Stimulated activated memory B cell treated with anti-CD40 and anti-IgM and Interleukin-4, amounts not matched to agents 10 μg/mL and 1 μg/mL and 100 μg/mL, for 72 hours (primary cell): ENCODE results near the gene EGF.
"Not testable (repeated sequence)": the region's sequence is repeated elsewhere in the genome, so short reads cannot be mapped to it uniquely, and the experiment has no call there.

ENCODE experiments used
- ATAC-seq: fragments of 150-1000 bp; cut with Tn5 transposase; 2 replicates; pipeline ENCODE4 v1.10.0; 2021
- H3K27ac Mint-ChIP-seq: one replicate; pipeline ENCODE4 v1.8.0; 2022; ENCODE audit warnings: mild to moderate bottlenecking, mixed read lengths
- H3K27me3 Mint-ChIP-seq: one replicate; pipeline ENCODE4 v1.8.0; 2022; ENCODE audit warnings: mixed read lengths
- H3K36me3 Mint-ChIP-seq: one replicate; pipeline ENCODE4 v1.8.0; 2022; ENCODE audit warnings: mixed read lengths
- H3K4me1 Mint-ChIP-seq: one replicate; pipeline ENCODE4 v1.8.0; 2022; ENCODE audit warnings: mixed read lengths
- H3K4me3 Mint-ChIP-seq: one replicate; pipeline ENCODE4 v1.8.0; 2022; ENCODE audit warnings: mild to moderate bottlenecking, moderate library complexity, mixed read lengths
- H3K9me3 Mint-ChIP-seq: one replicate; pipeline ENCODE4 v1.8.0; 2022; ENCODE audit warnings: mixed read lengths

EGF gene

DNA sequence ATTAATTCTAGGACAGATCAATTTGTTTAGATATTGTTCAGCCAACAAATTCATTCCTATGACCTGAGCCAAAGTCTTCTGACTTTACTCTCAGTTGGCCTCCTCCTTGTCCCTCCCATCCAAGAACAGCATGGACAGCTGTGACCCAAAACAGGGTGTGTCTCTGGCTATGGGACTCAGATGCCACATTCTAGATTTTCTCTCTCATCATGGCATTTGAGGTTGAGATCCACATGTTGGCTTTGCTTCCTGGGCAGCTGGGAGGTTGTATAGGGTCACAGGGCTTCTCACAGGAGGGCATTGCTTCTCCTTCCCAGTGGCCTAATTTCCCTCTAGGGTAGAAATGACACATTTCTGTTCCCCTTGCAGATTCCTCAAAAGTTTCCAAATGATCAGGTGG, 22.6 kb upstream of the EGF start:
- no peaks in the 10 kb centered on the region for H3K36me3 Mint-ChIP-seq
- H3K27me3 Mint-ChIP-seq: no peaks in the 10 kb centered on the region
- no peak overlapping the region for H3K27ac Mint-ChIP-seq
- peaks cover 2% of the 10 kb centered on the region for H3K9me3 Mint-ChIP-seq
- H3K4me1 Mint-ChIP-seq: no peaks in the 10 kb centered on the region
- no peak for ATAC-seq
- no peak overlapping the region for H3K4me3 Mint-ChIP-seq

DNA sequence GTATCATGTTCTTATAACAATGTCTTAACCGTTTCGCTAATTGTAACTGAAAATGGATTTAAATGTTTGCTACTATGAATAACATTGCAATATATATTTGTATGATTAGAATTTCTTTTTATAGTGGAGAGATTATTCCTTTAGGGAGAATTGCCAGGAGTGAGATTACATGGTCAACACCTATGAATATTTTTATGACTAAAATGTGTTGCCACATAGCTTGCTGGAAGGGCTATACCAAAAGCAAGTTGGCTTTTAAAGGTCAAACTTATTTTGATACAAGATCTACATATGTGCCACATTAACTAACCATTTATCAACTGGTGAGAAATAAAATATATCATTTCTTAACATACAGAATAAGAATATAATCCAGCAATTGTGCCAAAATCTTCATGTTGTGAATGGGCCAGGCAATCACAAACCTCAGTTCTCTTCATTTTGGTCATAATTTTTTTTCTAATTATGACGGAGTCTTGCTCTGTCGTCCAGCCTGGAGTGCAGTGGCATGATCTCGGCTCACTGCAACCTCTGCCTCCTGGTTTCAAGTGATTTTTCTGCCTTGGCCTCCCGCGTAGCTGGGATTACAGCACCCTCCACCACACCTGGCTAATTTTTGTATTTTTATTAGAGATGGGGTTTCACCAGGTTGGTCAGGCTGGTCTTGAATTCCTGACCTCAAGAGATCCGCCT, 10.0 kb upstream of the EGF start:
- peaks cover 42% of the 10 kb centered on the region for H3K27me3 Mint-ChIP-seq

DNA sequence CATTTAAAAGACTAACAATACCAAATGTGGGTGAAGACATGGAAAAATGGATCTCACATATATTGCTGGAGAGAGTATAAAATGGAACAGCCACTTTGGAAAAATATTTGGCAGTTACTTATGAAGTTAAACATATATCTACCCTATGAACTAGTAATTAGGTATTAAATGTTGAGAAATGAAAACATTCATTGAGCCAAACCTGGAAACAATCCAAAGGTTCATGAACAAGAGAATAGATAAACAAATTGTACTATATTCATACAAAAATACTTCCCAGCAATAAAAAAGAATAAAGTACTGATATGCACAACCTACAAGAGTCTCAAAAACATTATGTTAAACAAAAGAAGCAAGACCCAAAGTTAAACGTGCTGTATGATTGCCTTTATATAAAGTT, 4.0 kb upstream of the EGF start:
- Mint-ChIP-seq H3K4me3 (no peak overlapping the region), H3K9me3 (peaks cover 6% of the 10 kb centered on the region), H3K27me3 (peaks cover 47% of the 10 kb centered on the region)

More for the DNA sequence above, 10.0 kb upstream of the EGF start:
- no peak for ATAC-seq
- Mint-ChIP-seq H3K9me3 (peaks cover 6% of the 10 kb centered on the region), H3K27ac (no peak overlapping the region), H3K4me1 (no peaks in the 10 kb centered on the region), H3K36me3 (no peaks in the 10 kb centered on the region), H3K4me3 (no peak overlapping the region)

DNA sequence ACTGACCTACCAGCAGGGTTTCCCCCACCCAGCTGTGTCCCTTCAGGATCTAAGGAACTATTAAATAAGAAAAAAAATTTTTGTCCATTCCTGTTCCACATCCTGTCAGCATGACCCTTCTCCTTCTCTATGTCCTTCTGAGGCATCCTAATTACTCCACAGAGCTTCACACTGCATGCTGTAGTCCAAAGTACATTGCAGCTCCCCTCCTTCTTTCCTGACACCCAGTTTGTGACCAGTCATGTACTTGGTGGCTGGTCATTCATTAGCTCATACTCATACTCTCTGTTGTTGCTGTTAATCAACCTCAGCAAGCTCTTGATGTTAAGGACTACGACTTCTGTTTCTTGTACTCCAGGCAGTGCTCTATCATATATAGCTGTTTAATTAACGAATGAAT, 2.4 kb upstream of the EGF start:
- peaks cover 6% of the 10 kb centered on the region for H3K4me1 Mint-ChIP-seq
- H3K9me3 Mint-ChIP-seq: peaks cover 6% of the 10 kb centered on the region
- ATAC-seq: no peak
- no peak overlapping the region for H3K27ac Mint-ChIP-seq
- H3K27me3 Mint-ChIP-seq: peaks cover 47% of the 10 kb centered on the region
- H3K36me3 Mint-ChIP-seq: no peaks in the 10 kb centered on the region
- no peak overlapping the region for H3K4me3 Mint-ChIP-seq

More for the DNA sequence above, 4.0 kb upstream of the EGF start:
- H3K27ac Mint-ChIP-seq: no peak overlapping the region
- H3K4me1 Mint-ChIP-seq: peaks cover 6% of the 10 kb centered on the region
- H3K36me3 Mint-ChIP-seq: no peaks in the 10 kb centered on the region
- ATAC-seq: no peak

DNA sequence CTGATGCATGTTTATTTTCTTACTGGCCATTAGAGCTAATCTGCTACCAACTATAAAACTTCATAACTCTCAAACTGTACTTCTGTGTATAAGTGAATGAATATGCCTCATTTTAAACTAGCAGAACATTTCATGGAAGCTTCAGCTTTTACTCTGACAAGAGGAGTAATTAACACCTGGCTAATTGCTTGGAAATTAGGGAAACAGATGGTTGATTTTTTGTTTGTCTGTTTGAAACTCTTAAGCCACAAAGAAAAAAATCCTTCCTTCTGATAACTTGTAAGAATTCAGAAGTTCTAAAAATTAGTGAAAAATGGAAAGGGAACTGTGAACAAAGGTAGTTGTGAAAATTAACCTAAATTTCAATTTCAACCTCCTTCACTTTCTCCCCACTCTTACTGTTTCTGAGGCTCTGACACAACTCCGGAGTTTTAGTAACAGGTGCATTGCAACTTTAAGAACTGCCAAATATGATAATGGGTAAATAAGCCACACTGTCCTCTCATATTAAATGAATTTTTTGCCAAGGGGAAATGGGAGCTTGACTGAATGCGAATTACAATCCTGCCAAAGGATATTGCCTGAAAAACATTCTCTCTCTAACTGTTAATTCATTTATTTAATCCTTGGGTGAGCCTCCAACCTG, 1.0 kb downstream of the EGF start:
- peaks cover 44% of the 10 kb centered on the region for H3K27me3 Mint-ChIP-seq
- no peak overlapping the region for H3K4me3 Mint-ChIP-seq
- peaks cover 6% of the 10 kb centered on the region for H3K4me1 Mint-ChIP-seq
- ATAC-seq: no peak
- H3K36me3 Mint-ChIP-seq: no peaks in the 10 kb centered on the region
- no peak overlapping the region for H3K27ac Mint-ChIP-seq
- no peaks in the 10 kb centered on the region for H3K9me3 Mint-ChIP-seq

DNA sequence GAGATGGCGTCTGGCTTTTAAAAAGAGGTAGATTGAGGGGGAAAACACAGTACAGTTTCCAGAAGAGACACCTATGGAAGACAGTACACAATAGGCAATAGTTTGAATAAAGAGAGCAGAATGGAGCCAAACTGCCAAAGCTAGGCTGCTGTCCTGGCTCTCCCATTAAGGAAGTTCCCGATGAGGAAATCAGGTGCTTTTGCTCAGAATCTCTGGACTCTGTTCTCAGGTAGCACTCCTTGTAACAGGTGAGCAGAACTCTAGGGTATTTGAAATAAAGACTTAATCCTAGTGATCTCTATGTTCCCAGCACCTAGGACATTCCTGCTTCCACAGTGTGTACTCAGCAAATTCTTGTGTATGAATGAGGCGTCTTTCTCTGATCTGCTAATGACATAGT, 1.6 kb downstream of the EGF start:
- Mint-ChIP-seq H3K27me3 (peaks cover 46% of the 10 kb centered on the region), H3K36me3 (no peaks in the 10 kb centered on the region), H3K27ac (no peak overlapping the region), H3K4me1 (peaks cover 6% of the 10 kb centered on the region), H3K4me3 (no peak overlapping the region), H3K9me3 (no peaks in the 10 kb centered on the region)
- no peak for ATAC-seq

DNA sequence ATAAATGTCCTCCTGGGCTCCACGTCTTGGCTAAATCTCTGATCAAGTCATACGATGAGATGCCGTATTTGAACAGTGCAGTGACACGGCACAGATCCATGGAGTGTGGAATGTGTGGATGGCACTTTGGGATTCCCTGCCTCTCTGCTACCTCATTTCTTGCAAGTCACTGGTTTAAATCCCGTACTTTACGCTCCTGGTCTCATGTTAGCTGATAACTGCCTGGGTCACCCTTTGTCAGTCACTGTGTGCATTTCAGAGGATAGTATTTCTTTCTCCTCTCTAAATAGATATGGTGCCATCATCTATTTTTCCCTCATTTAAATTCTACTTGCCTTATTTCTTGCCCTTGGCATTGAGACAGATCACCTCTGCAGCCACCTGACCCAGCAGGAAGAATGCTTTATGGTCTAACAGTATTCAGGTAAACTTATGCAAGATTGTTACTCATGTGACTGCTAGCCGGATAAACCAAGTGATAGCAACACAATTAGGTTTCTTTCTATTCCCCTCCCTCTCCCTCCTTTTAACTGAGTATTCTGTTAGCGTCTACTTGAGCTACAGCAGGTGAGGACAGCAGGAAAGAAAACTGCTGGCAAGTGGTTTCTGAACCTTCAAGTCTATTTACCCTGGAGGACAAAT, 2.8 kb downstream of the EGF start:
- H3K4me1 Mint-ChIP-seq: peaks cover 6% of the 10 kb centered on the region

DNA sequence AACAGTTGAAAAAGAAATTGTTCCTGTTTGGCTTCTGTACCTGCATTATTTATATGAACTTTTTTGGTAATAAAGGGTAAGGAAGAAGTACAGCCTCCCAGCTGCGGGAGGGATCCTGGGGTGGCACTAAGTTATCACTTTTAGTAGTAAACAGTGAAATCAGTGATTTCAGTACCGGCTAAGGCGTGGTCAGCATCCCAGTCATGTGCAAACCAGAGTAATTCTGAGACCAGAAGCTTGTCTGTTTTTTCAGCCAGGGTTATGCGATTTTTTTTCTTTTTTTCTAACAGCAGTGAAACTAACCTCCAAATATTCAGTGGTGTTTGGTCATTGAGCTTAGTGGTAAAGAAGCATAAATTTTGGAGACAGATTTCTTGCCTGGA, 3.3 kb downstream of the EGF start:
- no peak for ATAC-seq
- H3K36me3 Mint-ChIP-seq: no peaks in the 10 kb centered on the region
- H3K27me3 Mint-ChIP-seq: peaks cover 46% of the 10 kb centered on the region
- H3K4me1 Mint-ChIP-seq: peaks cover 6% of the 10 kb centered on the region
- no peaks in the 10 kb centered on the region for H3K9me3 Mint-ChIP-seq
- no peak overlapping the region for H3K4me3 Mint-ChIP-seq
- no peak overlapping the region for H3K27ac Mint-ChIP-seq

More for the DNA sequence above, 2.8 kb downstream of the EGF start:
- Mint-ChIP-seq H3K27me3 (peaks cover 46% of the 10 kb centered on the region), H3K27ac (no peak overlapping the region), H3K36me3 (no peaks in the 10 kb centered on the region), H3K4me3 (no peak overlapping the region), H3K9me3 (no peaks in the 10 kb centered on the region)
- no peak for ATAC-seq

DNA sequence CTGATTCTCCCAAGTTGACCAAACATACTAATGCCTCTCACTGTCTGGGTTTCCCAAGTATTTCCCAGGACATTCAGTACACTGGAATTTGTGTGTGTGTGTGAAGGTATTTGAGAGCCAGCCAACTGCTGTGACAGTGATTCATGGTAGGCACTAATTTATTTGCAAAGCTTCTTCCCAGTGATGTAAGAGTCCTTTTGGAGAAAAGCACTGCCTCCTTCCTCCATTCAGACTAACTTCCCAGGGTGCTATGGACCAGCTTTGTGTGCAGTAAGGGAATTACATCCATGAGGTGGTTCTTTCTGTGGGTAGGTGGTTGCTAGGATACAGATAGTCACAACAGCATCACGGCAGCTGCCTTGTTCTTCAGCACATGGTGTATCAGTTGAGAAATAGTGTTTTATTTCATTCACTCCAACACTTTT, 8.7 kb downstream of the EGF start:
- no peaks in the 10 kb centered on the region for H3K36me3 Mint-ChIP-seq
- no peak overlapping the region for H3K4me3 Mint-ChIP-seq
- H3K27ac Mint-ChIP-seq: no peak overlapping the region
- H3K9me3 Mint-ChIP-seq: no peaks in the 10 kb centered on the region
- no peaks in the 10 kb centered on the region for H3K4me1 Mint-ChIP-seq
- no peak for ATAC-seq
- H3K27me3 Mint-ChIP-seq: peaks cover 10% of the 10 kb centered on the region

DNA sequence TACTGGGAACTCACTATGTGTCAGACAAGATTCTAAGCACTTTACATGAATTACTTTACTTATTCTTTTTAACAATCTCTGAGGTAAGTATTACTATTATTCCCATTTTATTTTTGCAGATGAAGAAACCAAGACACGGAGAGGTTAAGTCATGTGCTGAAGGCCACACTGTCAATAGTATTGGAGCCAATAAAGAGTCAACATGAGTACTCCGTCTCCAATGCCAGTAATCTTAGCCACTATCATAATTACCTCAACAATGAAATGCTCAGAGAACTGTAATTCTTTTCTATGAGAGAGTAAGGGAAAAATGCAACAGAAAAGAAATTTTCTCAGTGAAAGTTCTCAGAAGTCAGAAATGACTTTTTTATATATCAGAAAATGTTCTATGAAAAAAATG, 12.7 kb downstream of the EGF start:
- no peak for ATAC-seq
- no peaks in the 10 kb centered on the region for H3K4me1 Mint-ChIP-seq
- H3K36me3 Mint-ChIP-seq: no peaks in the 10 kb centered on the region
- H3K4me3 Mint-ChIP-seq: no peak overlapping the region
- no peak overlapping the region for H3K27ac Mint-ChIP-seq
- no peaks in the 10 kb centered on the region for H3K27me3 Mint-ChIP-seq
- H3K9me3 Mint-ChIP-seq: no peaks in the 10 kb centered on the region

DNA sequence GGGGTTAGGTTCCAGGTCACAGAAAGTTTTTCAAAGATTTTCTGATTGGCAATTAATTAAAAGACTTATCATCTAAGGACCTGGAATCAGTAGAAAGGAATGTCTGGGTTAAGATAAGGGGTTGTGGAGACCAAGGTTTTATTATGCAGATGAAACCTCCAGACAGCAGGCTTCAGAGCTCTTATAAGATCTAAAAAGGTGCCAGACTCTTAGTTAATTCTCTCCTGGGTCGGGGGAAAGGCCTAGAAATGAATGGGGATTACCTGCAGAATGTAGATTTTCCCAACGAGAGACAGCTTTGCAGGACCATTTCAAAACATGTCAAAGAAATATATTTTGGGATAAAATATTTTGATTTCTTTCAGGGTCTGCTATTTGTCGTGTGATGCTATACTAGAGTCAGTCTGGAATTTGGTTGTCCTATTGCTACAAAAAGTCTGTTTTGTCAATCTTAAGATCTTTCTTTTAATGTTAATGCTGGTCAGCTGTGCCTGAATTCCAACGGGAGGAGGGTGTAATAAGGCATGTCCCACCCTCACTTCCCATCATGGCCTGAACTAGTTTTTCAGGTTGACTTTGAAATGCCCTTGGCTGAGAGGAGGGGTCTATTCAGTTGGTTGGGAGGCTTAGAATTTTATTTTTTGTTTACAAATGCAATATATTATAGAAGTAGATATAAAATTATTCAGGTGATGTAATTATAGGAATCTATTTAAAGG, 15.8 kb downstream of the EGF start:
- H3K4me3 Mint-ChIP-seq: no peak overlapping the region
- H3K27ac Mint-ChIP-seq: no peak overlapping the region

DNA sequence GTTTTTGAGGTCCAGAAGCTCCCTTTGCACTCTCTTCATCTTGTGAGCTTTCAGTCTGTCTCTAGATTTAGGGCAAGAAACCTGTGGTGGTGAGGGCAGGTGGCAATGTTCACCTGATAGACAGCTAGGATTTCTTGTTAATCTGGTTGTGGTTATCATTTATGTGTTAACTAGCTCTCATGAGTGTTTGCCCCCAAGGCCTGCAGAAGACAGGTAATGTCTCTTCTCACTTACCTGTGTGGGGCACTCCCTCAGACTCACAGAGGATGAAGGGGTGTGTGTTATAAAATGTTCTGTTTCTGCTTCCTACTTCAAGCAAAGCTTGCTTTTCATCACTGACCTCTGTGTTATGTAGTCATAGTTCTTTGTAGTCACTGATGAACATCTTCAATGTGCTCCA, 17.8 kb downstream of the EGF start:
- Mint-ChIP-seq H3K4me3 (no peak overlapping the region), H3K36me3 (no peaks in the 10 kb centered on the region), H3K9me3 (peaks cover 3% of the 10 kb centered on the region), H3K27ac (no peak overlapping the region), H3K27me3 (no peaks in the 10 kb centered on the region), H3K4me1 (no peaks in the 10 kb centered on the region)
- ATAC-seq: peak; percentile 12

More for the DNA sequence above, 15.8 kb downstream of the EGF start:
- no peaks in the 10 kb centered on the region for H3K4me1 Mint-ChIP-seq
- H3K9me3 Mint-ChIP-seq: no peaks in the 10 kb centered on the region
- no peaks in the 10 kb centered on the region for H3K36me3 Mint-ChIP-seq
- H3K27me3 Mint-ChIP-seq: no peaks in the 10 kb centered on the region
- no peak for ATAC-seq

DNA sequence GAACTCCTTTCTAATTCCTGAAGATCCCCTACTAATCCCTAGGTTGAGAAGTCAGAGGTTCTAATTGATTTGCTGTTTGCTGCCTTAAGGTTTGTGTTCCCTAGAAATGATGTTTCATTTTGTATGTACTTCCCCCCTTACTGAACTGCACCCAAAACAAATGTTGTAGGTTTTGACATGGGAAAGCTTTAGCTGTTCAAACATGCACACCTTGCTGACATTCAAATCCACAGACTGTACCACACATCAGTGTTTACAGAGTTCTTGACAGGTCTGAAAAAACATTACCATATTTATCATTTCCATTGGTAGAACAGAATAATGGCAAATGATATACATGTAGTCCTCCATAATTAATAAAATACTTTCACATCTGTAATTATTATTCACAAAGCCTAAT, 18.2 kb downstream of the EGF start:
- Mint-ChIP-seq H3K27me3 (no peaks in the 10 kb centered on the region), H3K36me3 (no peaks in the 10 kb centered on the region), H3K4me1 (no peaks in the 10 kb centered on the region), H3K9me3 (peaks cover 3% of the 10 kb centered on the region), H3K27ac (no peak overlapping the region), H3K4me3 (no peak overlapping the region)
- ATAC-seq: no peak

DNA sequence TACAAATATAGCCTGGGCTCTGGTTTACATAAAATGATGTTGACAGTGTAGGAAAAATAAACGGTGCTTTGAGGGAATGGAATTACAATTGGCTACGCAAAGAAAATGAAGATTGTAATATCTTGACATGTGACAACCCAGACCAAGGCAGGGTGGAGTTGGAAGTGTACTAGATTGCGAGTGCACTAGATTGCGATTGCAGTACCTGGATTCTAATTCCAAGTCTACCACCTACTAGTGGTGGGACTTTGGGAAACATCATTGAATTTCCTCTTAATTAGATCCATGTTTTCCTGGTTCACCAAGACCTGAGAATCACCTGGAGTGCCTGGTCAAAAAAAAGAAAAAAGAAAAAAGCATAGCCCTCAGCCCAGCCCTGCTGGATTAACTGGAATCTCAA, 18.6 kb downstream of the EGF start:
- Mint-ChIP-seq H3K9me3 (peaks cover 3% of the 10 kb centered on the region), H3K4me1 (no peaks in the 10 kb centered on the region), H3K27ac (no peak overlapping the region), H3K27me3 (peaks cover 4% of the 10 kb centered on the region), H3K36me3 (no peaks in the 10 kb centered on the region), H3K4me3 (no peak overlapping the region)
- ATAC-seq: no peak

DNA sequence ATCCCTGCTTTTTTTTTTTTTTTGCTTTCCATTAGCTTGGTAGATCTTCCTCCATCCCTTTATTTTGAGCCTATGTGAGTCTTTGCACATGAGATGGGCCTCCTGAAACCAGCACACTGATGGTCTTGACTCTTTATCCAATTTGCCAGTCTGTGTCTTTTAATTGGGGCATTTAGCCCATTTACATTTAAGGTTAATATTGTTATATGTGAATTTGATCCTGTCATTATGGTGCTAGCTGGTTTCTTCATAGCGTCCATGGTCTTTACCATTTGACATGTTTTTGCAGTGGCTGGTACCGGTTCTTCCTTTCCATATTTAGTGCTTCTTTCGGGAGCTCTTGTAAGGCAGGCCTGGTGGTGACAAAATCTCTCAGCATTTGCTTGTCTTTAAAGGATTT, 24.7 kb downstream of the EGF start:
- peaks cover 36% of the 10 kb centered on the region for H3K27me3 Mint-ChIP-seq
- not testable (repeated sequence) for H3K9me3 Mint-ChIP-seq, H3K27ac Mint-ChIP-seq, H3K4me3 Mint-ChIP-seq, H3K4me1 Mint-ChIP-seq, ATAC-seq, H3K36me3 Mint-ChIP-seq
